ENCODE results near the gene RBMS1. TPM values are rescaled to one million over a fixed set of nuclear protein-coding genes. Genes with fewer than 3 reads are reported as not detected.

Gene RBMS1
- total RNA-seq, 4 donors from 2014 or later, result 13.5 to 31.6 (median 23.0) TPM

DNA sequence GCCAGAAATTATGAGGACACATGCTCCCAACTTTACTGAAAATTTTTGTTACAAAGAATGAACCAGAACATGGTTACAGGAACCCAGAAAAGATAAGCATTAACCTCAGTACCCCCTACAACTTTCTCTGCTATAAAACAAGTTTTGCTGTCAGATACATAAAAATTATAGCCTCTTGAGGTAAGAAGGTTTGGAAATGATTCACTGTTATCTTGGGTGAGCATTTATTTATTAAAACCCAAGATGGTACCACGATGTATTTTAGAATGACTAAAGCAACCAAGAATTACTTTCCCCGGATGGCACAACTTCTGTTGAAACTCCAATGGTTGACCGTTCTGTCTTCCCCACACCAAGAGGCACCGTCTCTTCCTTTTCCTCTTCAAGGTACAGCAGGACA lies 72.9 kb downstream of the RBMS1 start:
- H3K4me3 ChIP-seq, result no peak overlapping the region
- 90 to 91% methylated on average over 4 of the region's 4 CpGs for WGBS, 2 donors (ENCODE audit: low coverage in 1 of 2)
- H3K27me3 ChIP-seq, result peaks cover 20% of the 10 kb centered on the region
- intact Hi-C loops (cut with DNase I; ENCODE audit: low total_unique reads), result loop anchor here (10.0 kb wide), 1 partner anchor 54 kb away; no protein-coding TSS in a partner anchor
- DNase-seq, result no peak
- H3K36me3 ChIP-seq, result no peaks in the 10 kb centered on the region
- in situ Hi-C loops (cut with MboI; ENCODE audit: low pct_ligation_motif_present in 1 of 4, low pct_unique_long_range_greater_than_20kb in 1 of 4, low sequenced_read_pairs in 3 of 4), result no loop called here
- H3K9me3 ChIP-seq, result no peaks in the 10 kb centered on the region
- no peak for TF ChIP-seq EP300 (IDR thresholded peaks at IDR 0.05; ENCODE audit: low read depth)
- no peak for TF ChIP-seq POLR2A (IDR thresholded peaks at IDR 0.05)
- TF ChIP-seq, protein P1, sequence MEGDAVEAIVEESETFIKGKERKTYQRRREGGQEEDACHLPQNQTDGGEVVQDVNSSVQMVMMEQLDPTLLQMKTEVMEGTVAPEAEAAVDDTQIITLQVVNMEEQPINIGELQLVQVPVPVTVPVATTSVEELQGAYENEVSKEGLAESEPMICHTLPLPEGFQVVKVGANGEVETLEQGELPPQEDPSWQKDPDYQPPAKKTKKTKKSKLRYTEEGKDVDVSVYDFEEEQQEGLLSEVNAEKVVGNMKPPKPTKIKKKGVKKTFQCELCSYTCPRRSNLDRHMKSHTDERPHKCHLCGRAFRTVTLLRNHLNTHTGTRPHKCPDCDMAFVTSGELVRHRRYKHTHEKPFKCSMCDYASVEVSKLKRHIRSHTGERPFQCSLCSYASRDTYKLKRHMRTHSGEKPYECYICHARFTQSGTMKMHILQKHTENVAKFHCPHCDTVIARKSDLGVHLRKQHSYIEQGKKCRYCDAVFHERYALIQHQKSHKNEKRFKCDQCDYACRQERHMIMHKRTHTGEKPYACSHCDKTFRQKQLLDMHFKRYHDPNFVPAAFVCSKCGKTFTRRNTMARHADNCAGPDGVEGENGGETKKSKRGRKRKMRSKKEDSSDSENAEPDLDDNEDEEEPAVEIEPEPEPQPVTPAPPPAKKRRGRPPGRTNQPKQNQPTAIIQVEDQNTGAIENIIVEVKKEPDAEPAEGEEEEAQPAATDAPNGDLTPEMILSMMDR (IDR thresholded peaks at IDR 0.05), result no peak
- TF ChIP-seq POLR2AphosphoS5 (IDR thresholded peaks at IDR 0.05), result no peak
- peaks cover 0 to 23% (median 11%) of the 10 kb centered on the region in 4 donors for H3K4me1 ChIP-seq
- peak overlapping the region; percentile 11 to 37 (median 27) for H3K27ac ChIP-seq

DNA sequence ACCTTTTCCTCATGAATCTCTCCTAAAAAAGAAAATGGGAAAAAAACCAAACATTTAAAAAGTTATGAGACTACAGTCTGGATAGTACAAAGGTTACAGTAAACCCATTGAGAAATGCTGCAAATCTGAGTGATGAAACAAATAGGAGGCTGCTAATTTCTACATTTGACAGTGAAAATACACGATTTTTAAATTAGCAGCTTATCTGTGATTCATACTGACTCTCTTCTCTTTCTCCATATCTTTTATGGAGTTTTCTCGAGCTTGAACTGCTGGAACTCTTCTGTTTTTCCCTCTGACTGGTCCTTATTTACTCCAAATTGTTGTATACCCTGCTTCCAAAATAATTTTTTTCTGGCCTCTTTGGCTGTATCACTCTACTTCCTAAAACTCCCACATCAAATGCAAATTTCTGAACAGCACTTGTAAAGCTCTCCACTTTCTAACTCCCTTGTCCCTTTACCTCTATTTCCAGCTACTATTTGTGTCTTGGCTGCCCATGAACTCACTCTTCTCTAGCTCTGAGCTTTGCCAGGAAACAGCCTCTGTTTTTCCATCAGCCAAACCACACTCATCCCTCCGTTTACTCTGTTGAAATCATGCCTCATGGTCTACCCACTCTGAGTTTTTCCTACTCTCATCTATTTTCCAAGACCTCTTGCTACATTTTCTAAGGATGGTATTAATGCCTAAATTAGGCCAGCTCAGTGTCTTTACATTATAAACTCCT lies 73.7 kb downstream of the RBMS1 start:
- Histone ChIP-seq H3K4me3 (no peak overlapping the region), H3K27me3 (peaks cover 17% of the 10 kb centered on the region), H3K4me1 (peaks cover 0 to 15% (median 5%) of the 10 kb centered on the region in 4 donors), H3K36me3 (no peaks in the 10 kb centered on the region), H3K27ac (peak overlapping the region; percentile 11 to 37 (median 27)), H3K9me3 (no peaks in the 10 kb centered on the region)
- TF ChIP-seq POLR2AphosphoS5 (IDR thresholded peaks at IDR 0.05), result no peak
- TF ChIP-seq EP300 (IDR thresholded peaks at IDR 0.05; ENCODE audit: low read depth), result no peak
- TF ChIP-seq POLR2A (IDR thresholded peaks at IDR 0.05), result no peak
- TF ChIP-seq, protein P1 (IDR thresholded peaks at IDR 0.05), result no peak
- 57 to 60% methylated on average over 3 of the region's 3 CpGs for WGBS, 2 donors (ENCODE audit: low coverage in 1 of 2)
- in situ Hi-C loops (cut with MboI; ENCODE audit: low pct_ligation_motif_present in 1 of 4, low pct_unique_long_range_greater_than_20kb in 1 of 4, low sequenced_read_pairs in 3 of 4) (loop anchor here in 1 of 4 donors (10.0 kb wide), 1 partner anchor 55 kb away; no protein-coding TSS in a partner anchor), intact Hi-C loops (cut with DNase I; ENCODE audit: low total_unique reads) (loop anchor here (10.0 kb wide), 1 partner anchor 55 kb away; no protein-coding TSS in a partner anchor)
- DNase-seq, result no peak

- no peak for DNase-seq
- Histone ChIP-seq H3K27ac (no peak overlapping the region), H3K27me3 (peaks cover 27% of the 10 kb centered on the region), H3K9me3 (no peaks in the 10 kb centered on the region), H3K4me1 (peaks cover 0 to 12% (median 4%) of the 10 kb centered on the region in 4 donors), H3K4me3 (no peak overlapping the region), H3K36me3 (no peaks in the 10 kb centered on the region)
- intact Hi-C loops (cut with DNase I; ENCODE audit: low total_unique reads), result no loop called here
- TF ChIP-seq, protein P1 (IDR thresholded peaks at IDR 0.05), result no peak
- no peak for TF ChIP-seq POLR2A (IDR thresholded peaks at IDR 0.05)
- TF ChIP-seq POLR2AphosphoS5 (IDR thresholded peaks at IDR 0.05), result no peak
- TF ChIP-seq EP300 (IDR thresholded peaks at IDR 0.05; ENCODE audit: low read depth), result no peak
- in situ Hi-C loops (cut with MboI; ENCODE audit: low pct_ligation_motif_present in 1 of 4, low pct_unique_long_range_greater_than_20kb in 1 of 4, low sequenced_read_pairs in 3 of 4), result loop anchor here in 1 of 4 donors (10.0 kb wide), 1 partner anchor 56 kb away; no protein-coding TSS in a partner anchor
- 76 to 93% methylated on average over 1 of the region's 1 CpG for whole genome bisulfite sequencing, 2 donors (ENCODE audit: low coverage in 1 of 2)
Measured at GRCh38 chr2:160418853-160419252, 74.8 kb downstream of the RBMS1 start.

- Histone ChIP-seq H3K27me3 (peaks cover 25% of the 10 kb centered on the region), H3K4me3 (no peak overlapping the region), H3K4me1 (peaks cover 0 to 12% (median 4%) of the 10 kb centered on the region in 4 donors), H3K27ac (no peak overlapping the region), H3K9me3 (no peaks in the 10 kb centered on the region), H3K36me3 (no peaks in the 10 kb centered on the region)
- no peak for DNase-seq
- TF ChIP-seq, protein P1 (IDR thresholded peaks at IDR 0.05), result no peak
- intact Hi-C loops (cut with DNase I; ENCODE audit: low total_unique reads), result no loop called here
- in situ Hi-C loops (cut with MboI; ENCODE audit: low pct_ligation_motif_present in 1 of 4, low pct_unique_long_range_greater_than_20kb in 1 of 4, low sequenced_read_pairs in 3 of 4), result loop anchor here in 1 of 4 donors (10.0 kb wide), 1 partner anchor 56 kb away; no protein-coding TSS in a partner anchor
- WGBS, 2 donors (ENCODE audit: low coverage in 1 of 2), result 40 to 59% methylated on average over 1 of the region's 1 CpG
Measured at GRCh38 chr2:160418398-160418765, 75.2 kb downstream of the RBMS1 start.
